Mononuclear cell (primary cell): ENCODE data around the gene GTF3C4. TPM values are rescaled to one million over a fixed set of nuclear protein-coding genes. Genes with fewer than 3 reads are reported as not detected.
"Not testable (repeated sequence)": the region's sequence is repeated elsewhere in the genome, so short reads cannot be mapped to it uniquely, and the experiment has no call there.

Experiments used
- H3K27me3 ChIP-seq: 2 replicates; pipeline ENCODE4 v1.6.0; 2011; ENCODE audit warnings: low read length, control low read depth; ENCODE audit not compliant: insufficient read depth
- H3K4me1 ChIP-seq: 2 replicates; pipeline ENCODE4 v1.5.1; 2011; ENCODE audit warnings: mild to moderate bottlenecking, low read length, control low read depth; ENCODE audit not compliant: insufficient read depth
- H3K4me3 ChIP-seq: 2 replicates; pipeline ENCODE4 v1.5.1; 2011; ENCODE audit warnings: mild to moderate bottlenecking, low read length, moderate library complexity
- H3K9me3 ChIP-seq: 2 replicates; pipeline ENCODE4 v1.5.1; 2011; ENCODE audit warnings: low read depth, mild to moderate bottlenecking, control low read depth, low read length
- total RNA-seq: library from RNA; depleted of rRNA; stranded (reverse); fragments of >200 nt; gene quantifications from one replicate; pipeline ENCODE4 v1.2.3, GENCODE V29; 2012

GTF3C4 gene
- total RNA-seq, 1 donor: 17.6 TPM

GRCh38 chr9:132703336-132703735, 33.1 kb downstream of the GTF3C4 start:
- Histone ChIP-seq H3K4me1 (no peaks in the 10 kb centered on the region), H3K4me3 (no peak overlapping the region), H3K9me3 (peaks cover under 1% of the 10 kb centered on the region), H3K27me3 (no peaks in the 10 kb centered on the region)

DNA sequence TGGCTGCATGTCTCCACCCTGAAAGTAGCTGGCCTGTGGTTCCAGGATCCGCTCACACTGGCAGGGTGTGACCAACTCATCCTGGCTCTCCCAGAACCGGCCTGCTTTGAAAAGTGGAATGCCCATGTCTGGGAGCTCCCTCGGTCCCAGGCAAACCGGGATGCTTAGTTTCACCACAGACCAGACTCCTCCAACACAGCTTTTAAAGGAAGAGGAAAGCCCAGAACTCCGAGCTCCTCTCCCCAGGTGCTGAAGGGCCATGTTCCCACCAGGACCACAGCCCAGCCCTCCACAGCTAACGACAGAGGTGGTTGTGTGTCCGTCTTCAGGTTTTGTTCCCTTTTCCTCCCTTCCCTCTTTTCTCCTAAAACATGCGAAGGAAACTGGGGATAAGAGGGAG, 38.0 kb downstream of the GTF3C4 start:
- H3K9me3 ChIP-seq: no peaks in the 10 kb centered on the region
- H3K4me1 ChIP-seq: no peaks in the 10 kb centered on the region
- H3K4me3 ChIP-seq: no peak overlapping the region
- H3K27me3 ChIP-seq: no peaks in the 10 kb centered on the region

DNA sequence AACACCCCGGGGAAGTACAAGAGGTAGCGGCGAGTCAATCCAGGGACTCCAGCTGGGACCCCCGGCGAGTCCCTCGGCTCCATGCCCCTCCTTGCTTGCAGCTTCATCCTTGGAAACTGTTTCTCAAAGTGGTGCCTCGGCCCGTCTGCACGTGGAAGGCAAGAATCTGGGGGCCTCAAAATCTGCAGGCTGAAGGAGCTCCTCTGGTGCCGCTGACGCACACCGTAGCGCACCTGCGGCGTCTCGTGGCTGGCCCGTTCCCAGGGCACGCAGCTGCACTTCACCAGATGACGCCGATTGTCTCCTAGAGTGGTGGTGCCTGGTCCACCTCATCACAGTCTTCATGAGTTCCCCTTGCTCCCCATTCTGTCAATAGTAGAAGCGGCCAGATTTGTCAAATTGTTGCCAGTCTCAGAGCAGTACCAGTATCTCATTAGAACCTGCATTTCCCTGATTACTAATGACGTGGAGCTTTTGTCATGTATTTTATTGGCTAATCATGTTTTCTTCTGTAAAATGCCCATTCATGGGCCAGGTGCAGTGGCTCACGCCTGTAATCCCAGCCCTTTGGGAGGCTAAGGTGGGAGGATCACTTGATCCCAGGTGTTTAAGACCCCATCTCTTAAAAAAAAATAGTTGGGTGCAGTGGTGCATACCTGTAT, 38.6 kb downstream of the GTF3C4 start:
- Histone ChIP-seq H3K4me1 (no peaks in the 10 kb centered on the region), H3K9me3 (no peaks in the 10 kb centered on the region)

DNA sequence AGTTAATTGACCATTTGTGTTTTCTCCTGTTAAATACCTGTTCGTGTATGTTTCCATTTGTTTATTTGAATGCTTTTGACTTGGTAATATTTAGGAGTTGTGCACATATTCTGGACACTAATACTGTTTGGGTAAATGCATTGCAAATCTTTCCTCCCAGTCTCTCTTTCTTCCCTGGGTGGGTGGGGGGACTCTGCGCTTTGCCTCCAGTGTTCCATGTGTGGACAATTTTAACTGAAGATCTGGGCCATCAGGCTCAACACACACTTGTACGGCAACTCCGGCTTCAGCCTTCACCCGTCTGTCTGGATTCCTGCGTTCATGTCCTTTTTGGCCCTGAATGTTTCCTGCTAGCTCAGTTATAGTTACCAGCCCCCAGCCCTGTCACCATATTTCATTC, 40.1 kb downstream of the GTF3C4 start:
- no peaks in the 10 kb centered on the region for H3K4me1 ChIP-seq

More for the DNA sequence above, 38.6 kb downstream of the GTF3C4 start:
- Histone ChIP-seq H3K4me3 (no peak overlapping the region), H3K27me3 (no peaks in the 10 kb centered on the region)

GRCh38 chr9:132711152-132711551, 40.9 kb downstream of the GTF3C4 start:
- H3K27me3 ChIP-seq, H3K4me3 ChIP-seq, H3K4me1 ChIP-seq, H3K9me3 ChIP-seq: not testable (repeated sequence)

More for the DNA sequence above, 40.1 kb downstream of the GTF3C4 start:
- no peaks in the 10 kb centered on the region for H3K9me3 ChIP-seq
- no peaks in the 10 kb centered on the region for H3K27me3 ChIP-seq
- H3K4me3 ChIP-seq: no peak overlapping the region

GRCh38 chr9:132711846-132712245, 41.6 kb downstream of the GTF3C4 start:
- peaks cover 3% of the 10 kb centered on the region for H3K27me3 ChIP-seq
- no peaks in the 10 kb centered on the region for H3K9me3 ChIP-seq
- no peak overlapping the region for H3K4me3 ChIP-seq
- H3K4me1 ChIP-seq: no peaks in the 10 kb centered on the region

- Histone ChIP-seq H3K4me1 (no peaks in the 10 kb centered on the region), H3K9me3 (no peaks in the 10 kb centered on the region), H3K4me3 (no peak overlapping the region), H3K27me3 (peaks cover 7% of the 10 kb centered on the region)
These were observed 42.5 kb downstream of the GTF3C4 start for GRCh38 chr9:132712753-132713152.

- no peaks in the 10 kb centered on the region for H3K9me3 ChIP-seq
- peaks cover 9% of the 10 kb centered on the region for H3K27me3 ChIP-seq
- no peak overlapping the region for H3K4me3 ChIP-seq
- H3K4me1 ChIP-seq: no peaks in the 10 kb centered on the region
These were observed 45.7 kb downstream of the GTF3C4 start for GRCh38 chr9:132716007-132716406.

- no peak overlapping the region for H3K4me3 ChIP-seq
- H3K9me3 ChIP-seq: no peaks in the 10 kb centered on the region
- peaks cover 9% of the 10 kb centered on the region for H3K27me3 ChIP-seq
- no peaks in the 10 kb centered on the region for H3K4me1 ChIP-seq
These were observed 47.2 kb downstream of the GTF3C4 start for GRCh38 chr9:132717326-132717945.

DNA sequence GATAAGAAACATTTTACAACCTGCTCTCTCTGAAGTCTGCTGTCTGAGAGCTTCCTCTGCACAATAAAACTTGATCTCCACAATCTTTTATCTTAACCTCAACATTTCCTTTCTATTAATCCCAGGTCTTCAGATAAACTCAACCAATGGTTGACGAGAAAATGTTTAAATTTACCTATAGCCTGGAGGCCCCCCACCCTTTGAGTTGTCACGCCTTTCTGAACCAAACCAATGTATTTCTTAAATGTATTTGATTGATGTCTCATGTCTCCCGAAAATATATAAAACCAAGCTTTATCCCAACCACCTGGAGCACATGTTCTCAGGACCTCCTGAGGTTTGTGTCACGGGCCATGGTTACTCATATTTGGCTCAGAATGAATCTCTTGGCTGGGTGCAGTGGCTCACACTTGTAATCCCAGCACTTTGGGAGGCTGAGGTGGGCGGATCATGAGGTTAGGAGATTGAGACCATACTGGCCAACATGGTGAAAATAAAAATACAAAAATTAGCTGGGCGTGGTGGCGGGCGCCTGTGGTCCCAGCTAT, 48.2 kb downstream of the GTF3C4 start:
- H3K27me3 ChIP-seq, H3K4me3 ChIP-seq, H3K9me3 ChIP-seq, H3K4me1 ChIP-seq: not testable (repeated sequence)

DNA sequence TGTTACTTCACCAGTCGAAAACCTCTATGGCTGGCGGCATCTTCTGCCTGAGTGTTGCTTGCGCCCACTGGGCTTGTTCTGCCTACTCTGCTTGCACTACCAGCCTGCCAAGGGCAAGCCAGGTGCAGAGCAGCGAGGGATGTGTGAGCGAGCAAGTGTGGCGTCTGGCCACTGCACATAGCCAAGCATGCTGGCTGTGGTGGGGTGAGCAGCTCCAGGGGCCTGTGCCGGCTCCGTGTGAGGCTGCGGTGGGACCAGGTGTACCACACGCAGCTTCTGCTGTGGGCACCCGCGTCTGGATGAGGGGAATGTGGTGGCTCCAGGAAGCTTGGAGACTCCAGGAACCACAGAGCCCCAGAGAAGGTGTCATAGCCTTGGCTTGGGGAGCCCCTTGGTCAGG, 51.4 kb downstream of the GTF3C4 start:
- Histone ChIP-seq H3K27me3 (peaks cover 6% of the 10 kb centered on the region), H3K4me3 (no peak overlapping the region), H3K4me1 (no peaks in the 10 kb centered on the region), H3K9me3 (no peaks in the 10 kb centered on the region)

GRCh38 chr9:132722564-132723065, 52.4 kb downstream of the GTF3C4 start:
- Histone ChIP-seq H3K27me3 (peaks cover 4% of the 10 kb centered on the region), H3K4me1 (no peaks in the 10 kb centered on the region), H3K9me3 (no peaks in the 10 kb centered on the region), H3K4me3 (no peak overlapping the region)

- Histone ChIP-seq H3K4me1 (no peaks in the 10 kb centered on the region), H3K4me3 (no peak overlapping the region), H3K27me3 (no peaks in the 10 kb centered on the region), H3K9me3 (no peaks in the 10 kb centered on the region)
These were observed 53.5 kb downstream of the GTF3C4 start for GRCh38 chr9:132723809-132724208.

DNA sequence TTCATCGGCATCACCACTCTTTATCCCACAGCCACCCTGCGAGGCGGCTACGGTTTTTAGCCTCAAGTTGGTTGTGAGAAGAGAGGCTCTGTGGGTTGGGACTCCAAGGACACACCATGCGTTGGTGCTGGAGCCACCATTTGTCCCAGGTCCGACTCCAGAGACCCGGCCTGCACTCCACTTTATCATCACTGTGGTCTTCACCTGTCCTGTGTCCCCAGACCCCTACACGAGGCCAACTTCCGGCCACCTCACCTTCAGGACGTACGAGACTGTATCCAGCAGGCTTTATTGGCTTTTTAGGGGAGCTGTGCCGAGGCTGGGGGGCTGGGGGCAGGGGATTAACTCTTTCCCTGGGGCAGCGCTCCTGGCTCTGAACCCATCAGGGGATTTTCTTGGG, 55.0 kb downstream of the GTF3C4 start:
- H3K4me3 ChIP-seq: no peak overlapping the region
- H3K27me3 ChIP-seq: no peaks in the 10 kb centered on the region
- H3K4me1 ChIP-seq: no peaks in the 10 kb centered on the region
- no peaks in the 10 kb centered on the region for H3K9me3 ChIP-seq

GRCh38 chr9:132726576-132727130, 56.4 kb downstream of the GTF3C4 start:
- H3K9me3 ChIP-seq: no peaks in the 10 kb centered on the region
- H3K27me3 ChIP-seq: no peaks in the 10 kb centered on the region
- H3K4me1 ChIP-seq: no peaks in the 10 kb centered on the region

More at GRCh38 chr9:132726576-132727130, 56.4 kb downstream of the GTF3C4 start:
- H3K4me3 ChIP-seq: no peak overlapping the region
